OCI-LY7 (cell line): ENCODE results near the gene ANKRD1. TPM values are rescaled to one million over a fixed set of nuclear protein-coding genes. Genes with fewer than 3 reads are reported as not detected.

Source experiments
- BruUV-seq: library from RNA; stranded (reverse); fragments of 400-500 nt; replicated peaks from 2 replicates; lab custom pipeline; 2021; lab: Mats Ljungman, UMichigan
- CTCF ChIA-PET: fragments of 300-600 bp; sonication (Branson Sonifier 250); formaldehyde crosslinking; loops from one replicate; lab custom pipeline; 2022; ENCODE audit warnings: antibody characterized with exemption; ENCODE audit not compliant: unreplicated experiment; lab: Charles Lee
- POLR2A ChIA-PET: fragments of 300-600 bp; sonication (Branson Sonifier 250); formaldehyde crosslinking; loops from one replicate; lab custom pipeline; 2022; ENCODE audit warnings: antibody characterized with exemption; lab: Charles Lee
- DNase-seq: peaks from one replicate; pipeline ENCODE4 v3.0.0-alpha.2; 2015; ENCODE audit warnings: low spot score
- H2AFZ ChIP-seq: fragments of 200-600 bp; sonication (generic), shearing (Covaris generic); 2 replicates; pipeline ENCODE4 v1.6.1; 2014; ENCODE audit warnings: mild to moderate bottlenecking, antibody characterized with exemption, low read length, moderate library complexity
- H3K27ac ChIP-seq: fragments of 200-600 bp; sonication (generic); 2 replicates; pipeline ENCODE4 v1.5.1; 2014; ENCODE audit warnings: mixed run types, low read depth, mild to moderate bottlenecking, moderate library complexity, low read length, inconsistent platforms; ENCODE audit not compliant: poor library complexity, severe bottlenecking
- H3K36me3 ChIP-seq: fragments of 200-600 bp; sonication (generic); 2 replicates; pipeline ENCODE4 v1.6.1; 2014; ENCODE audit warnings: mild to moderate bottlenecking, antibody characterized with exemption, low read length, moderate library complexity, mixed read lengths; ENCODE audit not compliant: insufficient read depth
- H3K4me1 ChIP-seq: fragments of 200-600 bp; sonication (generic); 2 replicates; pipeline ENCODE4 v1.5.1; 2014; ENCODE audit warnings: mild to moderate bottlenecking, low read length; ENCODE audit not compliant: insufficient read depth, poor library complexity, severe bottlenecking
- H3K4me2 ChIP-seq: fragments of 200-600 bp; sonication (generic); 2 replicates; pipeline ENCODE4 v1.6.1; 2014; ENCODE audit warnings: mild to moderate bottlenecking, low read length
- H3K4me3 ChIP-seq: fragments of 200-600 bp; sonication (generic); 2 replicates; pipeline ENCODE4 v1.5.1; 2014; ENCODE audit warnings: mild to moderate bottlenecking, low read depth, low read length; ENCODE audit not compliant: poor library complexity, severe bottlenecking
- H3K79me2 ChIP-seq: fragments of 200-600 bp; sonication (generic); 2 replicates; pipeline ENCODE4 v1.6.1; 2016; ENCODE audit warnings: low read depth, mild to moderate bottlenecking, low read length, moderate library complexity, mixed read lengths; ENCODE audit not compliant: insufficient read depth
- H3K9me2 ChIP-seq: fragments of 200-600 bp; sonication (generic); 2 replicates; pipeline ENCODE4 v1.6.1; 2016; ENCODE audit warnings: mild to moderate bottlenecking, low read length, mixed read lengths; ENCODE audit not compliant: insufficient read depth
- H3K9me3 ChIP-seq: fragments of 200-600 bp; sonication (generic); 2 replicates; pipeline ENCODE4 v1.6.1; 2014; ENCODE audit warnings: mild to moderate bottlenecking, mixed run types, low read length, mixed read lengths
- H4K20me1 ChIP-seq: fragments of 200-600 bp; sonication (generic); 2 replicates; pipeline ENCODE4 v1.6.1; 2014; ENCODE audit warnings: mild to moderate bottlenecking, antibody characterized with exemption, low read length, moderate library complexity, mixed read lengths; ENCODE audit not compliant: insufficient read depth
- EZH2phosphoT487 ChIP-seq: fragments of 200-600 bp; sonication (generic); IDR thresholded peaks from 2 replicates; pipeline ENCODE4 v1.6.1; 2018; ENCODE audit warnings: low read depth, borderline replicate concordance, mild to moderate bottlenecking, mixed run types, antibody characterized with exemption, low read length, moderate library complexity, mixed read lengths
- intact Hi-C: fragments of 100-400 bp; cut with micrococcal nuclease; formaldehyde crosslinking; loops from one replicate; pipeline ENCODE4 v1.10.0; 2022; ENCODE audit not compliant: unreplicated experiment
- small RNA-seq: library from RNA; depleted of rRNA; stranded (forward); fragments of <200 nt; gene quantifications from one replicate; pipeline ENCODE3, GENCODE V24; 2014
- total RNA-seq, 2 experiments: library from RNA; depleted of rRNA in 1 of 2; stranded (reverse); fragments of >200 nt in 1 of 2; shearing (Covaris generic) in 1 of 2; gene quantifications; 2 replicates each; pipeline ENCODE4 v1.2.3, GENCODE V29; 2014 to 2022
- TF ChIP-seq, protein P1 (sequence below): fragments of 200-600 bp; sonication (generic); conservative IDR thresholded peaks from 2 replicates; pipeline ENCODE4 v1.5.1; 2014; ENCODE audit warnings: mild to moderate bottlenecking, antibody characterized with exemption, low read length, moderate library complexity, mixed read lengths

ANKRD1 gene
- total RNA-seq, 2 experiments from 2014 or later = not detected

GRCh38 chr10:90862908-90863514, 57.9 kb downstream of the ANKRD1 start:
- Histone ChIP-seq H3K4me1 (peaks cover 4% of the 10 kb centered on the region), H3K27ac (no peak overlapping the region), H3K4me3 (no peak overlapping the region), H2AFZ (no peak overlapping the region), H3K79me2 (no peaks in the 10 kb centered on the region), H4K20me1 (no peaks in the 10 kb centered on the region), H3K4me2 (no peak overlapping the region), H3K9me2 (no peaks in the 10 kb centered on the region), H3K9me3 (no peaks in the 10 kb centered on the region), H3K36me3 (no peaks in the 10 kb centered on the region)
- ChIA-PET CTCF (no interaction called here), POLR2A (interaction anchor here (0.5 to 1.1 kb wide), 4 partner anchors 9 to 471 kb away, joined by 3 to 5 read pairs (median 5); partner anchors contain the start of gene RPP30)
- peak; percentile 13 for DNase-seq
- intact Hi-C loops = loop anchor here (1.0 to 2.0 kb wide), 2 partner anchors 74 to 112 kb away; no protein-coding TSS in a partner anchor
- BruUV-seq = no TSS peak
- TF ChIP-seq, protein P1, sequence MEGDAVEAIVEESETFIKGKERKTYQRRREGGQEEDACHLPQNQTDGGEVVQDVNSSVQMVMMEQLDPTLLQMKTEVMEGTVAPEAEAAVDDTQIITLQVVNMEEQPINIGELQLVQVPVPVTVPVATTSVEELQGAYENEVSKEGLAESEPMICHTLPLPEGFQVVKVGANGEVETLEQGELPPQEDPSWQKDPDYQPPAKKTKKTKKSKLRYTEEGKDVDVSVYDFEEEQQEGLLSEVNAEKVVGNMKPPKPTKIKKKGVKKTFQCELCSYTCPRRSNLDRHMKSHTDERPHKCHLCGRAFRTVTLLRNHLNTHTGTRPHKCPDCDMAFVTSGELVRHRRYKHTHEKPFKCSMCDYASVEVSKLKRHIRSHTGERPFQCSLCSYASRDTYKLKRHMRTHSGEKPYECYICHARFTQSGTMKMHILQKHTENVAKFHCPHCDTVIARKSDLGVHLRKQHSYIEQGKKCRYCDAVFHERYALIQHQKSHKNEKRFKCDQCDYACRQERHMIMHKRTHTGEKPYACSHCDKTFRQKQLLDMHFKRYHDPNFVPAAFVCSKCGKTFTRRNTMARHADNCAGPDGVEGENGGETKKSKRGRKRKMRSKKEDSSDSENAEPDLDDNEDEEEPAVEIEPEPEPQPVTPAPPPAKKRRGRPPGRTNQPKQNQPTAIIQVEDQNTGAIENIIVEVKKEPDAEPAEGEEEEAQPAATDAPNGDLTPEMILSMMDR = peak; percentile 86
- no peak for TF ChIP-seq EZH2phosphoT487

Small RNAs within 50 kb of the gene (small RNA-seq; reads per million reads assigned to genes)
- gene RF00019 (not detected), gene RNU6-740P (not detected)

Other genes with a start within 250 kb of the ANKRD1 start
- not detected in 2 replicates for gene HTR7, start 63.0 kb downstream of the ANKRD1 start, total RNA-seq (2014; rRNA removed; shearing (Covaris generic))
- gene HTR7, start 63.0 kb downstream of the ANKRD1 start, total RNA-seq (2022) = 0.10 TPM in 1 of 2 replicates, not detected in the other
- gene RPP30, start 49.1 kb downstream of the ANKRD1 start, total RNA-seq (2014; rRNA removed; shearing (Covaris generic)) = 32.8 and 34.3 TPM in 2 replicates
- gene RPP30, start 49.1 kb downstream of the ANKRD1 start, total RNA-seq (2022) = 50.4 and 51.9 TPM in 2 replicates